GM21786 (cell line): ENCODE measurements around the gene NACAD.
"Not testable (repeated sequence)": the region's sequence is repeated elsewhere in the genome, so short reads cannot be mapped to it uniquely, and the experiment has no call there.

ENCODE experiments used
- ATAC-seq: cut with Tn5 transposase; IDR thresholded peaks from one replicate; pipeline ENCODE4 v1.9.1; 2021; ENCODE audit not compliant: unreplicated experiment

NACAD gene

GRCh38 chr7:45114926-45115325 is 26.2 kb upstream of the NACAD start:
- no peak for ATAC-seq

GRCh38 chr7:45114257-45114656 is 25.5 kb upstream of the NACAD start:
- not testable (repeated sequence) for ATAC-seq

GRCh38 chr7:45112648-45113047 is 23.9 kb upstream of the NACAD start:
- ATAC-seq: no peak

- ATAC-seq: peak; percentile 90
These were observed 22.8 kb upstream of the NACAD start, which contains the start of gene TBRG4 for GRCh38 chr7:45111298-45112223. TSS of gene TBRG4 (minus strand) at chr7:45111697. CDS start at chr7:45109237, 2,460 bp downstream.

- ATAC-seq: no peak
These were observed 20.1 kb upstream of the NACAD start for GRCh38 chr7:45108863-45109262.

- ATAC-seq: no peak
These were observed 18.6 kb upstream of the NACAD start for GRCh38 chr7:45107356-45107755.

- ATAC-seq: no peak
These were observed 18.1 kb upstream of the NACAD start for GRCh38 chr7:45106820-45107219.

- no peak for ATAC-seq
These were observed 16.9 kb upstream of the NACAD start for GRCh38 chr7:45105588-45106188.

- ATAC-seq: no peak
These were observed 16.2 kb upstream of the NACAD start for GRCh38 chr7:45104844-45105587.

GRCh38 chr7:45103958-45104843 is 15.4 kb upstream of the NACAD start:
- no peak for ATAC-seq

GRCh38 chr7:45102785-45103712 is 14.3 kb upstream of the NACAD start:
- ATAC-seq: no peak

GRCh38 chr7:45101748-45102147 is 13.0 kb upstream of the NACAD start:
- ATAC-seq: no peak

- ATAC-seq: no peak
These were observed 12.2 kb upstream of the NACAD start for GRCh38 chr7:45100761-45101480.

- no peak for ATAC-seq
These were observed 11.4 kb upstream of the NACAD start for GRCh38 chr7:45099891-45100760.

- ATAC-seq: no peak
These were observed 10.4 kb upstream of the NACAD start for GRCh38 chr7:45098983-45099839.

GRCh38 chr7:45092931-45093235 is 4.1 kb upstream of the NACAD start:
- no peak for ATAC-seq
